Transverse colon (tissue), 4 donors: ENCODE results near the gene PCSK6. TPM values are rescaled to one million over a fixed set of nuclear protein-coding genes. Genes with fewer than 3 reads are reported as not detected.
"Not testable (repeated sequence)": the region's sequence is repeated elsewhere in the genome, so short reads cannot be mapped to it uniquely, and the experiment has no call there.

Experiments used
- DNase-seq: peaks from one replicate; pipeline ENCODE4 v3.0.0-alpha.2; 2019
- H3K27ac ChIP-seq, 4 donors: fragments of 200-600 bp; sonication (generic); 2 replicates each; pipeline ENCODE4 v1.5.1; 2016 to 2018; ENCODE audit warnings: inconsistent platforms in 4 of 4
- H3K27me3 ChIP-seq: fragments of 200-600 bp; sonication (generic); 2 replicates; pipeline ENCODE4 v1.5.1; 2017; ENCODE audit warnings: inconsistent platforms
- H3K36me3 ChIP-seq, 4 donors: fragments of 200-600 bp; sonication (generic); 2 replicates each; pipeline ENCODE4 v1.5.1; 2017 to 2019; ENCODE audit warnings: inconsistent platforms in 4 of 4
- H3K4me1 ChIP-seq, 4 donors: fragments of 200-600 bp; sonication (generic); 2 replicates each; pipeline ENCODE4 v1.5.1; 2017 to 2020; ENCODE audit warnings: inconsistent platforms in 4 of 4
- H3K4me3 ChIP-seq, 4 donors: fragments of 200-600 bp; sonication (generic); 1 replicate in 1 of 4; 2 replicates in 3 of 4; pipeline versions ENCODE4 v1.5.1 to v1.6.1; 2017 to 2019; ENCODE audit warnings: inconsistent platforms in 4 of 4
- H3K9me3 ChIP-seq, 2 donors: fragments of 200-600 bp; sonication (generic); 2 replicates each; pipeline ENCODE4 v1.5.1; 2017 to 2019; ENCODE audit warnings: inconsistent platforms in 2 of 2
- CTCF ChIP-seq, 5 experiments: fragments of 200-600 bp in 3 of 5; fragments of 450-650 bp in 2 of 5; sonication (generic) in 3 of 5; IDR thresholded peaks; 1 replicate in 2 of 5; 2 replicates in 3 of 5; pipeline ENCODE4 v1.5.1; 2016 to 2017; ENCODE audit warnings: antibody characterized with exemption in 5 of 5, inconsistent platforms in 3 of 5, mild to moderate bottlenecking in 2 of 5, moderate library complexity in 1 of 5
- EP300 ChIP-seq: sonication (generic); formaldehyde crosslinking; IDR thresholded peaks from one replicate; pipeline ENCODE4 v1.6.1; 2017; ENCODE audit warnings: antibody characterized with exemption, low read depth
- POLR2A ChIP-seq: fragments of 450-650 bp; IDR thresholded peaks from one replicate; pipeline ENCODE4 v1.6.1; 2016; ENCODE audit warnings: antibody characterized with exemption, mild to moderate bottlenecking, moderate library complexity
- POLR2AphosphoS5 ChIP-seq, 3 donors: sonication (generic); formaldehyde crosslinking; IDR thresholded peaks; one replicate each; pipeline ENCODE4 v1.6.1; 2016; ENCODE audit warnings: antibody characterized with exemption in 3 of 3
- WGBS, 2 donors: methylation state at CpG; one replicate each; pipeline ENCODE4 v1.1.5; 2018; ENCODE audit warnings: low coverage in 1 of 2; 5-methylcytosine and 5-hydroxymethylcytosine counted together
- in situ Hi-C, 4 donors: fragments of 200-750 bp; cut with MboI; loops; one replicate each; pipeline versions ENCODE4 v1.15.0 to v1.15.1; 2017; ENCODE audit warnings: low sequenced_read_pairs in 3 of 4, low pct_ligation_motif_present in 1 of 4, low pct_unique_long_range_greater_than_20kb in 1 of 4
- intact Hi-C: fragments of 100-400 bp; cut with DNase I; formaldehyde crosslinking; loops from one replicate; pipeline ENCODE4 v1.15.1; 2023; ENCODE audit warnings: low total_unique reads
- total RNA-seq, 4 donors: library from RNA; depleted of rRNA; stranded (reverse); fragments of >200 nt; gene quantifications; one replicate each; pipeline ENCODE4 v1.1.0, GENCODE V29; 2016

PCSK6 gene
- total RNA-seq, 4 donors from 2014 or later: 20.3 to 119 (median 49.7) TPM

- no peak for DNase-seq
- Histone ChIP-seq H3K36me3 (no peaks in the 10 kb centered on the region), H3K9me3 (no peaks in the 10 kb centered on the region), H3K4me1 (no peaks in the 10 kb centered on the region), H3K27ac (peak overlapping the region in 1 of 4 donors; percentile 55), H3K27me3 (no peaks in the 10 kb centered on the region), H3K4me3 (no peak overlapping the region)
- TF ChIP-seq CTCF (IDR thresholded peaks at IDR 0.05) (no peak), POLR2A (no peak), POLR2AphosphoS5 (IDR thresholded peaks at IDR 0.05) (no peak), EP300 (no peak)
- intact Hi-C loops (no loop called here), in situ Hi-C loops (no loop called here)
- WGBS, 2 donors: 80 to 83% methylated on average over 1 to 20 of the region's 20 CpGs
Observed at GRCh38 chr15:101464256-101464998, 25.1 kb downstream of the PCSK6 start.

- H3K4me3 ChIP-seq, in situ Hi-C loops, H3K36me3 ChIP-seq, H3K4me1 ChIP-seq, DNase-seq, H3K9me3 ChIP-seq, H3K27me3 ChIP-seq, intact Hi-C loops: not testable (repeated sequence)
- WGBS, 2 donors: 73% methylated on average over 5 of the region's 5 CpGs; no CpG with 5 or more reads in 1 of the 2 donors
- peak overlapping the region in 3 of 4 donors; percentile 46 to 55 (median 51) for H3K27ac ChIP-seq
Observed at GRCh38 chr15:101463696-101464095, 25.8 kb downstream of the PCSK6 start.

GRCh38 chr15:101463270-101463669 is 26.2 kb downstream of the PCSK6 start:
- in situ Hi-C loops (no loop called here), intact Hi-C loops (no loop called here)
- no peak overlapping the region for H3K4me3 ChIP-seq
- H3K9me3 ChIP-seq: no peaks in the 10 kb centered on the region
- TF ChIP-seq EP300: no peak
- no peak for TF ChIP-seq CTCF (IDR thresholded peaks at IDR 0.05)
- TF ChIP-seq POLR2AphosphoS5 (IDR thresholded peaks at IDR 0.05): peak in 1 of 3 donors; percentile 40
- TF ChIP-seq POLR2A: no peak
- DNase-seq: peak; percentile 78
- H3K4me1 ChIP-seq: peaks cover 0 to 5% (median 0%) of the 10 kb centered on the region in 4 donors
- 56 to 58% methylated on average over 6 to 7 of the region's 8 CpGs for WGBS, 2 donors
- no peaks in the 10 kb centered on the region for H3K27me3 ChIP-seq
- peak overlapping the region in 3 of 4 donors; percentile 46 to 55 (median 51) for H3K27ac ChIP-seq
- no peaks in the 10 kb centered on the region for H3K36me3 ChIP-seq

GRCh38 chr15:101461097-101461496 is 28.4 kb downstream of the PCSK6 start:
- intact Hi-C loops (no loop called here), in situ Hi-C loops (no loop called here)
- no peaks in the 10 kb centered on the region for H3K27me3 ChIP-seq
- H3K4me3 ChIP-seq: no peak overlapping the region
- no peak for DNase-seq
- H3K36me3 ChIP-seq: no peaks in the 10 kb centered on the region
- WGBS, 2 donors: 65 to 84% methylated on average over 4 of the region's 4 CpGs
- no peak for TF ChIP-seq EP300
- TF ChIP-seq POLR2A: no peak
- TF ChIP-seq POLR2AphosphoS5 (IDR thresholded peaks at IDR 0.05): no peak
- TF ChIP-seq CTCF (IDR thresholded peaks at IDR 0.05): no peak
- H3K4me1 ChIP-seq: peaks cover 0 to 5% (median 0%) of the 10 kb centered on the region in 4 donors
- H3K27ac ChIP-seq: no peak overlapping the region
- H3K9me3 ChIP-seq: no peaks in the 10 kb centered on the region
